ENCODE data around the gene SH2D3C.

DNA sequence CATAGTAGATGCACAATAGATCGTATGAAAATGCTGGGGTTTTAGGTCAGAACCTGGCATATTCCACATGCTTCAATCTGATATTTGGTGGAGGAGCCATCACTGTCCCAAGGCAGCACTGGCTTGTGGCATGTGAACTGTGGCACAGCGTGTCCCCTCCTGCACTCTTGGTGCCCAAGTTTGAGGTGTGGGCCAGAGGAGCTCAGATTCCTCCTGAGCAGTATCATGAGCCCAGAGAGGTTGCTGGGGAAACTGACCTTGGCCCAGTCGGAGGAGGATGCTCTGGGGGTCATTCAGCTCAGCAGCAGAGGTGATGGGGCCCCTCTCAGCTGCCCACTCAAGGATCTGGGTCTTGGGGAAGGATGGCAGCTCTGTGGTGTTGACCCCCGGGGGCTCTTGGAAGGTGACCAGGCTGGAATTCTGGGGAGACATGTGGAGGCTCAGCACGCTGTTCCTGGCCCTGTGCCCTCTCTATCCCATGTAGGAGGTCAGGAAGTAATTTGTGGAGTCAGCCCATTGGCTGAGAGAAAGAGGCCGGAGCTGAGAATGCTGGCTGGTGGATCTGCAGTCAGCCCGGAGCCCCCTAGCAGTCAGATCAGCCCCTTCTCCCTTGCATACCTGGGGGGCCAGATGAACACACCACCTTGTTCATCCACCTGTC lies 47.9 kb upstream of the SH2D3C start:
- TF ChIP-seq, protein P1, sequence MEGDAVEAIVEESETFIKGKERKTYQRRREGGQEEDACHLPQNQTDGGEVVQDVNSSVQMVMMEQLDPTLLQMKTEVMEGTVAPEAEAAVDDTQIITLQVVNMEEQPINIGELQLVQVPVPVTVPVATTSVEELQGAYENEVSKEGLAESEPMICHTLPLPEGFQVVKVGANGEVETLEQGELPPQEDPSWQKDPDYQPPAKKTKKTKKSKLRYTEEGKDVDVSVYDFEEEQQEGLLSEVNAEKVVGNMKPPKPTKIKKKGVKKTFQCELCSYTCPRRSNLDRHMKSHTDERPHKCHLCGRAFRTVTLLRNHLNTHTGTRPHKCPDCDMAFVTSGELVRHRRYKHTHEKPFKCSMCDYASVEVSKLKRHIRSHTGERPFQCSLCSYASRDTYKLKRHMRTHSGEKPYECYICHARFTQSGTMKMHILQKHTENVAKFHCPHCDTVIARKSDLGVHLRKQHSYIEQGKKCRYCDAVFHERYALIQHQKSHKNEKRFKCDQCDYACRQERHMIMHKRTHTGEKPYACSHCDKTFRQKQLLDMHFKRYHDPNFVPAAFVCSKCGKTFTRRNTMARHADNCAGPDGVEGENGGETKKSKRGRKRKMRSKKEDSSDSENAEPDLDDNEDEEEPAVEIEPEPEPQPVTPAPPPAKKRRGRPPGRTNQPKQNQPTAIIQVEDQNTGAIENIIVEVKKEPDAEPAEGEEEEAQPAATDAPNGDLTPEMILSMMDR (conservative IDR thresholded peaks at IDR 0.05; ENCODE audit: low read depth, low read length) = no peak
- TF ChIP-seq RFX5 (IDR thresholded peaks at IDR 0.05; ENCODE audit: low read depth, low read length) = no peak
- no peak for TF ChIP-seq POLR2A (IDR thresholded peaks at IDR 0.05; ENCODE audit: low read depth, low read length)
- no peak for TF ChIP-seq SMC3 (IDR thresholded peaks at IDR 0.05; ENCODE audit: low read depth, low read length)
- TF ChIP-seq, protein P2, sequence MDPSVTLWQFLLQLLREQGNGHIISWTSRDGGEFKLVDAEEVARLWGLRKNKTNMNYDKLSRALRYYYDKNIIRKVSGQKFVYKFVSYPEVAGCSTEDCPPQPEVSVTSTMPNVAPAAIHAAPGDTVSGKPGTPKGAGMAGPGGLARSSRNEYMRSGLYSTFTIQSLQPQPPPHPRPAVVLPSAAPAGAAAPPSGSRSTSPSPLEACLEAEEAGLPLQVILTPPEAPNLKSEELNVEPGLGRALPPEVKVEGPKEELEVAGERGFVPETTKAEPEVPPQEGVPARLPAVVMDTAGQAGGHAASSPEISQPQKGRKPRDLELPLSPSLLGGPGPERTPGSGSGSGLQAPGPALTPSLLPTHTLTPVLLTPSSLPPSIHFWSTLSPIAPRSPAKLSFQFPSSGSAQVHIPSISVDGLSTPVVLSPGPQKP (IDR thresholded peaks at IDR 0.05; ENCODE audit: borderline replicate concordance, low read depth, low read length) = no peak
- TF ChIP-seq, protein P3, sequence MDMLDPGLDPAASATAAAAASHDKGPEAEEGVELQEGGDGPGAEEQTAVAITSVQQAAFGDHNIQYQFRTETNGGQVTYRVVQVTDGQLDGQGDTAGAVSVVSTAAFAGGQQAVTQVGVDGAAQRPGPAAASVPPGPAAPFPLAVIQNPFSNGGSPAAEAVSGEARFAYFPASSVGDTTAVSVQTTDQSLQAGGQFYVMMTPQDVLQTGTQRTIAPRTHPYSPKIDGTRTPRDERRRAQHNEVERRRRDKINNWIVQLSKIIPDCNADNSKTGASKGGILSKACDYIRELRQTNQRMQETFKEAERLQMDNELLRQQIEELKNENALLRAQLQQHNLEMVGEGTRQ (IDR thresholded peaks at IDR 0.05; ENCODE audit: low read depth, low read length) = no peak
- no peak for TF ChIP-seq NFE2L2 (IDR thresholded peaks at IDR 0.05; ENCODE audit: low read depth, low read length)
- no peak for TF ChIP-seq MAZ (IDR thresholded peaks at IDR 0.05; ENCODE audit: borderline replicate concordance, low read depth, low read length)
- TF ChIP-seq RAD21 (IDR thresholded peaks at IDR 0.05; ENCODE audit: low read length) = no peak
- TF ChIP-seq MXI1 (IDR thresholded peaks at IDR 0.05; ENCODE audit: borderline replicate concordance, low read depth, low read length) = no peak
- TF ChIP-seq RCOR1 (IDR thresholded peaks at IDR 0.05; ENCODE audit: insufficient replicate concordance, low read length) = no peak

Data from IMR-90 (cell line).